GM21528 (cell line): ENCODE results near the gene CCDC51.
"Not testable (repeated sequence)": the region's sequence is repeated elsewhere in the genome, so short reads cannot be mapped to it uniquely, and the experiment has no call there.

Source experiments
- ATAC-seq: cut with Tn5 transposase; IDR thresholded peaks from one replicate; pipeline ENCODE4 v1.9.1; 2021; ENCODE audit warnings: mild to moderate bottlenecking, moderate library complexity; ENCODE audit not compliant: unreplicated experiment, low FRiP score

The CCDC51 gene

DNA sequence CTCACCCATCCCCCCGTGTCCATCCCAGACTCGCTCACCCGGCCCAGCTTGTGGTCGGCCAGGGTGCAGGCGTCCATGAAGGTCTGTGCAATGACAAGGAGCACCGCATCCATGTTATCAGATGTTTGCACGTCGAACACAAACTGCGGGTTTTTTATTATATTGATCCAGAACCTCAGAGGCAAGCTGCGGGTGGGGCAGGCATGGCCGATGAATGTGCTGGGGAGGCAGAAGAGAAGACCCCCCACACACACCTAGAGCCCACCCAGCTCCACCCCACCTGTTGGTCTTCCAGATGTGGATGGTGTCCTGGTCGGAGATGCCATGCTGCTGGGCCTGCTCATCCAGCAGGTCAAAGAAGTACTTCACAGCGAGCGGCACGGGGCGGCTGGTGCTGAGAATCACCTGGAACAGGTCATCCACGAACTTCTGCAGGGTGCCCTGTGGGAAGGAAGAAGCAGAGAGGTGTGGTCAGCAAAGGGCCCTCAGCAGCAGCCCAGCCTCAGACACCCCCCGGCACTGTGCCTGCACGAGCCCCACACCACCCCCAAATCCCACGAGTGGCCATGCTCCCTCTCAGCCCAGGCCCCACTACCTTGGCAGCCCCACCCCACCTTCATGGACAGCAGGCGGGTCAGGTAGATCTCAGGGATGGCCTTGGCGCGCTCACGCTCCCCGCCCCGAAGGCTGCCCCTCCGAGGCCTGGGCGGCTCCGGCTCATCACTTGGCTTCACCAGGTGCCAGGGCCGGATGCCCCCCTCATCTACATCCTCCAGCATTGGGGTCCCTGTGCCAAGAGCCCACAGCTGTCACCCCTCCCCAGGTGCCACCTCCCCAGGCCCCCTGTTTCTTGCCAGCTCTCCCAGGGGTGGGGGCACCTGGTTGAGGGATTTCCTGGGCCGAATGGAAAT lies 30.4 kb downstream of the CCDC51 start:
- no peak for ATAC-seq

DNA sequence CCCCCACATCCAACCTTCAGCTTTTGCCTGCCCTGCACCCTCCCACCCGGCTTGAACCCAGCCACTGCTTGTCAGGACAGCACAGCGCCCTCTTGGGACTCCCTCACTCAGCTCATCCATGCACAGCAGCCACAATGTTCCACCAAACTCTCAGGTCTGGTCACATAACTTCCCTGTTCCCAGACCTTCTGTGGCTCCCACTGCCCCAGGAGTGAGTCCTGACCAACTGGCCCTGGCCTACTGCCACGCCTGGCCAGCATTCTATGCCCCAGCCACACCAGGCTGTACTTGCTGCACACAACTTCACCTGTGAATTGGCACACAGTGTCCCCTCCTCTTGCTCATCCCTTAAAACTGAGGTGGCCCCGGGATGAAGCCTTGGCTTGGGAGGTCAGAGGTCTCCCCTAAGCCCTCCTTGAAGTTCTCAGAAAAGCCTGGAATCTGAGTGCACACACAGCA lies 31.1 kb downstream of the CCDC51 start:
- ATAC-seq = no peak

GRCh38 chr3:48407542-48408099 lies 32.3 kb downstream of the CCDC51 start:
- ATAC-seq = no peak

GRCh38 chr3:48406443-48407431 lies 33.2 kb downstream of the CCDC51 start:
- ATAC-seq = no peak

DNA sequence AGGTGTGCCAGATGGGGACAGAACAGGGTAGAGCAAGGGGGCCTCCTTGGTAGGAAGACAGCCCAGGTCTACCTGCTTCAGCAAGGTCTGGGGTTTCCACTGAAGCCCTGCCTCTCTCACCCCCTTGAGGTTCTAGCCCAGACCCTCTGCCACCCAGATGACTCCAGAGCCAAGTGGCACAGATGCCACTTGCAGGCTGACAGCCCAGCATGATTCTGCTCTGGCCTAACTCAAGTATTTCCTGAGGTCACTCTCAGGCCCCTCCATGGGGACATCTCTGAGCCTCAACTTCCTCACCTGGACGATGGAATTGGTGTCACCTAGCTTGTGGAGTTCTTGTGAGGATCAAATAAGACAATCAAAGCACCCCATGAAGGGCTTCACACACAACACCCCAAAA lies 33.9 kb downstream of the CCDC51 start:
- ATAC-seq = no peak

- ATAC-seq = no peak
These were observed 34.5 kb downstream of the CCDC51 start for GRCh38 chr3:48405343-48405881.

DNA sequence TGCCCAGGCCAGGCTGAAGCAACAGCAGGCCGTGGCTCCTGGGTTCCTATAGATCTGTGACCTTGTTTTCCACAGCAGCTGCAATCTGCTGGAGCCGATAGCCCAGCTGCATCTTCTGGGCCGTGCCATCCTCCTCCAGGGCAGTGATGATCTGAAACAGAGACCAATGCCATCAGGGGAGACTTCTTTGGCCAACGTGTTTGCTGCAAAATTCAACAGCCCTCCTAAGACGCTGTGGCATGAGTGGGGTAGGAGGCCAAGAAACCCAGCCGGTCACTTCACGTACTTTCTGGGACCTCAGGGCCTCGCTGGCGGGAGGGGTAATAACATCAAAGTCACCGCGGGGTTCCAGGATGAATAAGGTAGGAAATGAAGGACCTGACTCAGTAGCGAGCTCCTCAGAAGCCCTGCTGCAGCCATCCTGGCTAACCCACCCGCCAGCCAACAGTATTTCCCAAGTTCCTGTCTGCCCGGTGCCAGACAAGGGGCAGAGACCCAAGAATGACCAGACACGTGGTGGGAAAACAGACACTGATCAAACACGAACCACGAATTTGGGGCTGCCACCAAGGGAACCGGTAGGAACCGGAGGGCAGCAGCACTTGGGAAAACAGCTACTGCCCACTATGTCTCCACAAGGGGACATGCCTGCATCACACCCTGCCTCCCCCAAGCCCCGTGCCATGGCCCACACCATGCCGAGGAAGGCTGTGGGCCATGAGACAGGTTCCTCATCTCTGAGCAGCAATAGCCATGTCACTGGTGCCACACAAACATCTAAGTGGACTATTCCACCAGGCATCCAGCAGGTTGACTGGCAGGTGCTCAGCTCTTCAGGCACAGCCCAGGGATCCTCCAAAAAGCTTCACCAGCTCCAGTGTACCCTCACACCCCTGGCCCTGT lies 35.2 kb downstream of the CCDC51 start:
- ATAC-seq = no peak

DNA sequence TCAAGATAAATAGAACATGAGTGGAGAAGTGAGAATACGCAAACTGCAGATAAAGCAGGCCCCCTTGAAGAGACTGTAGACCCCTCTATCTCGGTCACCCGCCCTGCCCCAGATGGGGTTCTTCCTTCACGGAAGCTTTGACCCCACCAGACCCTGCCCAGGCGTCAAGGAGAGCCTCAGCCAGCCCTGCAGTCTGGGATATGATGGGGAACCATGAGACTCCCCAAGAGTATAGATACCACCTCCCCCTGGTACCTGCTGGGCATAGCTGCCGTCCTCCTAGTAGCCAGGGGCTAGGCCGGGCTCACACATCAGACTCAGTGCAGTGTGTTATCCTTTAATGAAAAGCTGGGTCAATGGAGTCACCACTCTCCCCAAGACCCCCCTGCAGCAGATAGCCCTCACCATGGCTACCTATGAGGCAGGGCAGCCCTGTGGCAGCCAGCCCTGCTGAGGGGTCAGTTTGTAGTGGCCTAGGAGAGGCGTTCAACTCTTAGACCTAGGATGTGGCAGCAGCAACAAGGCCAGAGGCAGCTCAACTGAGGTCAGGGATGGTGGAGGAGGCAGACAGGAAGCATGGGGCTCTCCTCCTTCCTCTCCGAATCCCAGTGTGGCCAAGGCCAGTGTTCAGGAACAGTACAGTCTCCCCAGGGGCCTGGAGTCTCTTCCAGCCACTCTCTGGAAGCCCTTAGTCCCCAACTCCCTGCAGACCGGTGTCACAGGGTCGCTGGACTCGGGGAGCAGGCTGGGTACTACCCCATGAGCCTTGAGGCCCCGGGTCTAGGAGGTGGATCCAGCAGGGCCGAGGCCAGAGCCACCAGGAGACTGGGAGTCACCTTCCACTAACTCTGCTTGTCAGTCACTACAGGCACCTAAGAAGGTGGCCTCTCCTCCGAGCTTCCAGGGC lies 36.1 kb downstream of the CCDC51 start:
- ATAC-seq = no peak

DNA sequence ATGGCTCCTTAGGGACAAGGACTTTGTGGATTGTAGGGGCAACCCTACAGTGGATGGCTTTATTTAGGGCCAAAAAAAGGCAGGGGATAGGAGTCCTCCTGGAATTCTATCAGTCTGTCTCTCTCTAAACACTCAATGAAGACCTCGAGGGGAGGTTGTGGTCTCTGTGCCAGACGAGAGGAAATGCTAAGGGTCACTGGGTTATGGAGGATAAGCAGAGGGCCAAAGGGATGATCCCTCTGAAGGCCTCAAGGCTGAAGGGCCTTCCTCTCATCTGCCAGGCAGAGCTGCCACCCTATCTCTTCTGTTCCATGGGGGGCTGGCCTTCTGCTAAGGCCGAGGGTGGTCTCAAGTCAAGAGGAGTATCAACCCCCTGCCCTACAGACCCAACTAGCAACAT lies 37.0 kb downstream of the CCDC51 start:
- no peak for ATAC-seq

- no peak for ATAC-seq
These were observed 37.6 kb downstream of the CCDC51 start for GRCh38 chr3:48402281-48402732.

DNA sequence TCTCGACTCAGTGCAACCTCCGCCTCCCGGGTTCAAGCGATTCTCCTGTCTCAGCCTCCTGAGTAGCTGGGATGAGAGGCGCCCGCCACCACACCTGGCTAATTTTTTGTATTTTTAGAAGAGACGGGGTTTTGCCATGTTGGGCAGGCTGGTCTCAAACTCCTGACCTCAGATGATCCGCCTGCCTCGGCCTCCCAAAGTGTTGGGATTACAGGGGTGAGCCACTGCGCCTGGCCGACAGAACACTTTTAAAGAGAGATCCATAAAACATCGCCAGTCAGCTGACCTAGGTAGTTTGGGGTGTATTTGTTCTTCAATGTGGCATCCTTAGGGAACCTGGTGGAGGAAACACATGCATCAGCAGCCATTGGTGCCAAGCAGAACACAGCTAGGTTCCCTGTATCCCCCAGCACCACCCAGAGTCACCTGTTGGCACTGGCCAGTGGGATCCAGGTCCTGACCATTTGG lies 38.5 kb downstream of the CCDC51 start:
- not testable (repeated sequence) for ATAC-seq

DNA sequence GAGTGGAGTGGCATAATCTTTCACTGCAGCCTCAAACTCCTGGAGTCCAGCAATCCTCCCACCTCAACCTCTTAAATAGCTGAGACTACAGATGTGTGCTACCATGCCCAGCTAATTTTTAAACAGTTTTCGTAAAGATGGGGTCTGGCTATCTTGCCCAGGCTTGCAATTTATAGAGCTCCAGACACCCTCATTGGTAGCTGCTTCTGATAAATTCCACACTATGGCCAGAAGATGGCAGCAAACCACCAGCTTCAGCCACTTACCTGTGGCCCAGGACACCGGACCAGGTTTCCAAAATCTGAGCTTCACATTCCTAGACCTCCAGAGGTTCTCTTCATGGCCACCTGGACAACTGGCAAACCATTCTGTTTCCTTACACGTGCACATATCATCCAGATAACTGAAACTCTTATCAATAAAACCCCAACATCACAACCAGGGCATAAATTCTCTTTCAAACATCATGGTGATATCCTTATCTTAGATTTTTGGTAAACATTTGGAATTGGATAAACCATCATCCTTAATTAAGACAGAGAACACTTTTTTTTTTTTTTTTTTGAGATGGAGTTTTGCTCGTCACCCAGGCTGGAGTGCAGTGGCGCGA lies 39.0 kb downstream of the CCDC51 start:
- ATAC-seq = no peak

GRCh38 chr3:48399387-48400172 lies 40.3 kb downstream of the CCDC51 start:
- ATAC-seq = no peak

GRCh38 chr3:48398701-48399386 lies 41.1 kb downstream of the CCDC51 start:
- no peak for ATAC-seq

- no peak for ATAC-seq
These were observed 41.9 kb downstream of the CCDC51 start for GRCh38 chr3:48397767-48398681.
